Activated T-cell treated with anti-CD3 and anti-CD28 coated beads, Interleukin-2, amount 50 U/mL, for 4 hours (primary cell): Measurements from ENCODE around the gene DNASE2B. TPM values are rescaled to one million over a fixed set of nuclear protein-coding genes. Genes with fewer than 3 reads are reported as not detected.

ENCODE experiments used
- ATAC-seq, 2 donors: fragments of 200-7000 bp; cut with Tn5 transposase; one replicate each; pipeline ENCODE4 v1.10.0; 2021
- DNase-seq: peaks from one replicate; pipeline ENCODE4 v3.0.0-alpha.2; 2020
- H3K27me3 Mint-ChIP-seq: one replicate; pipeline ENCODE4 v1.8.0; 2021; ENCODE audit warnings: low read depth, mixed read lengths
- H3K36me3 Mint-ChIP-seq: one replicate; pipeline ENCODE4 v1.8.0; 2022; ENCODE audit warnings: mixed read lengths; ENCODE audit not compliant: insufficient read depth
- H3K4me1 Mint-ChIP-seq: one replicate; pipeline ENCODE4 v1.8.0; 2021; ENCODE audit warnings: low read depth, mixed read lengths
- H3K4me3 Mint-ChIP-seq: one replicate; pipeline ENCODE4 v1.8.0; 2021; ENCODE audit warnings: mild to moderate bottlenecking, moderate library complexity, mixed read lengths
- H3K9me3 Mint-ChIP-seq: one replicate; pipeline ENCODE4 v1.8.0; 2021; ENCODE audit warnings: mixed read lengths
- total RNA-seq, 3 donors: library from RNA; stranded (reverse); gene quantifications; one replicate each; pipeline ENCODE4 v1.2.1, GENCODE V29; 2021

Gene DNASE2B
- total RNA-seq, 3 donors from 2014 or later: not detected

- Mint-ChIP-seq H3K36me3 (no peaks in the 10 kb centered on the region), H3K9me3 (no peaks in the 10 kb centered on the region), H3K4me3 (no peak overlapping the region), H3K27me3 (no peaks in the 10 kb centered on the region), H3K4me1 (peaks cover 7% of the 10 kb centered on the region)
- no peak for ATAC-seq
- no peak for DNase-seq
These were observed 31.5 kb upstream of the DNASE2B start for GRCh38 chr1:84366786-84367185.

- H3K4me1 Mint-ChIP-seq: peaks cover 7% of the 10 kb centered on the region
These were observed 31.1 kb upstream of the DNASE2B start for GRCh38 chr1:84367219-84367618.

GRCh38 chr1:84368441-84368840, 29.8 kb upstream of the DNASE2B start:
- H3K27me3 Mint-ChIP-seq: no peaks in the 10 kb centered on the region
- no peak overlapping the region for H3K4me3 Mint-ChIP-seq
- no peaks in the 10 kb centered on the region for H3K36me3 Mint-ChIP-seq
- peaks cover 5% of the 10 kb centered on the region for H3K4me1 Mint-ChIP-seq
- DNase-seq (no peak), ATAC-seq (no peak)
- no peaks in the 10 kb centered on the region for H3K9me3 Mint-ChIP-seq

More at GRCh38 chr1:84367219-84367618, 31.1 kb upstream of the DNASE2B start:
- H3K9me3 Mint-ChIP-seq: no peaks in the 10 kb centered on the region
- no peaks in the 10 kb centered on the region for H3K27me3 Mint-ChIP-seq
- no peaks in the 10 kb centered on the region for H3K36me3 Mint-ChIP-seq
- ATAC-seq: no peak
- DNase-seq: no peak
- no peak overlapping the region for H3K4me3 Mint-ChIP-seq

- no peaks in the 10 kb centered on the region for H3K9me3 Mint-ChIP-seq
- H3K4me3 Mint-ChIP-seq: no peak overlapping the region
- no peak for DNase-seq
- no peaks in the 10 kb centered on the region for H3K36me3 Mint-ChIP-seq
- no peaks in the 10 kb centered on the region for H3K27me3 Mint-ChIP-seq
- H3K4me1 Mint-ChIP-seq: peaks cover 5% of the 10 kb centered on the region
- no peak for ATAC-seq
These were observed 28.0 kb upstream of the DNASE2B start for GRCh38 chr1:84370266-84370665.

GRCh38 chr1:84370831-84371394, 27.4 kb upstream of the DNASE2B start:
- no peak overlapping the region for H3K4me3 Mint-ChIP-seq
- no peaks in the 10 kb centered on the region for H3K9me3 Mint-ChIP-seq
- peaks cover under 1% of the 10 kb centered on the region for H3K4me1 Mint-ChIP-seq
- no peaks in the 10 kb centered on the region for H3K36me3 Mint-ChIP-seq
- DNase-seq (no peak), ATAC-seq (no peak)
- H3K27me3 Mint-ChIP-seq: no peaks in the 10 kb centered on the region

GRCh38 chr1:84373436-84374141, 24.7 kb upstream of the DNASE2B start:
- Mint-ChIP-seq H3K27me3 (no peaks in the 10 kb centered on the region), H3K9me3 (no peaks in the 10 kb centered on the region), H3K4me1 (no peaks in the 10 kb centered on the region), H3K36me3 (no peaks in the 10 kb centered on the region), H3K4me3 (no peak overlapping the region)
- no peak for ATAC-seq
- no peak for DNase-seq

- Mint-ChIP-seq H3K4me3 (no peak overlapping the region), H3K4me1 (no peaks in the 10 kb centered on the region), H3K9me3 (no peaks in the 10 kb centered on the region), H3K36me3 (no peaks in the 10 kb centered on the region), H3K27me3 (no peaks in the 10 kb centered on the region)
- DNase-seq (no peak), ATAC-seq (no peak)
These were observed 23.1 kb upstream of the DNASE2B start for GRCh38 chr1:84374991-84375696.

GRCh38 chr1:84376000-84376910, 22.0 kb upstream of the DNASE2B start:
- Mint-ChIP-seq H3K27me3 (no peaks in the 10 kb centered on the region), H3K4me3 (no peak overlapping the region), H3K9me3 (no peaks in the 10 kb centered on the region), H3K4me1 (no peaks in the 10 kb centered on the region), H3K36me3 (no peaks in the 10 kb centered on the region)
- ATAC-seq (no peak), DNase-seq (no peak)

- no peak for DNase-seq
- Mint-ChIP-seq H3K4me3 (no peak overlapping the region), H3K36me3 (no peaks in the 10 kb centered on the region), H3K4me1 (no peaks in the 10 kb centered on the region), H3K9me3 (no peaks in the 10 kb centered on the region), H3K27me3 (no peaks in the 10 kb centered on the region)
- ATAC-seq: no peak
These were observed 20.7 kb upstream of the DNASE2B start for GRCh38 chr1:84377480-84378095.

GRCh38 chr1:84379138-84379916, 19.0 kb upstream of the DNASE2B start:
- H3K36me3 Mint-ChIP-seq: no peaks in the 10 kb centered on the region
- H3K9me3 Mint-ChIP-seq: no peaks in the 10 kb centered on the region
- H3K27me3 Mint-ChIP-seq: peaks cover 6% of the 10 kb centered on the region
- DNase-seq: no peak
- no peaks in the 10 kb centered on the region for H3K4me1 Mint-ChIP-seq
- ATAC-seq: no peak
- no peak overlapping the region for H3K4me3 Mint-ChIP-seq

- ATAC-seq (no peak), DNase-seq (no peak)
- no peaks in the 10 kb centered on the region for H3K4me1 Mint-ChIP-seq
These were observed 18.4 kb upstream of the DNASE2B start for GRCh38 chr1:84379917-84380180.

GRCh38 chr1:84382127-84382526, 16.2 kb upstream of the DNASE2B start:
- Mint-ChIP-seq H3K27me3 (peaks cover 6% of the 10 kb centered on the region), H3K4me3 (no peak overlapping the region), H3K4me1 (no peaks in the 10 kb centered on the region), H3K9me3 (no peaks in the 10 kb centered on the region), H3K36me3 (no peaks in the 10 kb centered on the region)
- DNase-seq (no peak), ATAC-seq (no peak)

More at GRCh38 chr1:84379917-84380180, 18.4 kb upstream of the DNASE2B start:
- H3K4me3 Mint-ChIP-seq: no peak overlapping the region
- H3K36me3 Mint-ChIP-seq: no peaks in the 10 kb centered on the region
- H3K27me3 Mint-ChIP-seq: peaks cover 6% of the 10 kb centered on the region
- H3K9me3 Mint-ChIP-seq: no peaks in the 10 kb centered on the region

- no peak overlapping the region for H3K4me3 Mint-ChIP-seq
- DNase-seq (no peak), ATAC-seq (no peak)
These were observed 12.9 kb upstream of the DNASE2B start for GRCh38 chr1:84385347-84385746.

More at GRCh38 chr1:84385347-84385746, 12.9 kb upstream of the DNASE2B start:
- Mint-ChIP-seq H3K36me3 (no peaks in the 10 kb centered on the region), H3K4me1 (peaks cover 1% of the 10 kb centered on the region), H3K9me3 (no peaks in the 10 kb centered on the region), H3K27me3 (peaks cover 6% of the 10 kb centered on the region)
